WTC11 (cell line): ENCODE data around the gene POLR3A. TPM values are rescaled to one million over a fixed set of nuclear protein-coding genes. Genes with fewer than 3 reads are reported as not detected.

Experiments used
- ATAC-seq: fragments of 200-7000 bp; cut with Tn5 transposase; 2 replicates; pipeline ENCODE4 v1.10.0; 2021; ENCODE audit warnings: mild to moderate bottlenecking, moderate library complexity
- CTCF ChIA-PET: fragments of 300-600 bp; sonication (Branson Sonifier 250); formaldehyde crosslinking; loops from one replicate; lab custom pipeline; 2021; ENCODE audit warnings: antibody characterized with exemption; lab: Charles Lee
- POLR2A ChIA-PET: fragments of 350-600 bp; sonication (Branson Sonifier 250); formaldehyde crosslinking; loops from one replicate; lab custom pipeline; 2021; ENCODE audit warnings: antibody characterized with exemption; lab: Charles Lee
- DNase-seq: peaks from one replicate; pipeline ENCODE4 v3.0.0; 2021; ENCODE audit warnings: low spot score
- H3K27ac Mint-ChIP-seq: 2 replicates; pipeline ENCODE4 v1.8.0; 2021; ENCODE audit warnings: mixed read lengths
- H3K27me3 Mint-ChIP-seq: 2 replicates; pipeline ENCODE4 v1.8.0; 2021; ENCODE audit warnings: low read depth, mild to moderate bottlenecking, moderate library complexity, mixed read lengths
- H3K36me3 Mint-ChIP-seq: 2 replicates; pipeline ENCODE4 v1.8.0; 2021; ENCODE audit warnings: mixed read lengths
- H3K4me1 Mint-ChIP-seq: 2 replicates; pipeline ENCODE4 v1.8.0; 2022; ENCODE audit warnings: mixed read lengths
- H3K4me3 Mint-ChIP-seq: 2 replicates; pipeline ENCODE4 v1.8.0; 2021; ENCODE audit warnings: mild to moderate bottlenecking, moderate library complexity, mixed read lengths
- H3K9me3 Mint-ChIP-seq: 2 replicates; pipeline ENCODE4 v1.8.0; 2021; ENCODE audit warnings: mixed read lengths
- AFF4 ChIP-seq: sonication (generic); formaldehyde crosslinking; IDR thresholded peaks from 2 replicates; pipeline ENCODE4 v1.8.1; 2023; ENCODE audit warnings: mild to moderate bottlenecking, missing genetic modification reagents, borderline replicate concordance
- ATF2 ChIP-seq: sonication (generic); formaldehyde crosslinking; IDR thresholded peaks from 2 replicates; pipeline ENCODE4 v1.8.1; 2022; ENCODE audit warnings: low read depth, missing genetic modification reagents, borderline replicate concordance
- CREM ChIP-seq: sonication (generic); formaldehyde crosslinking; IDR thresholded peaks from 2 replicates; pipeline ENCODE4 v1.8.1; 2022; ENCODE audit warnings: mild to moderate bottlenecking, missing genetic modification reagents, moderate library complexity
- CTCF ChIP-seq: fragments of 200-600 bp; IDR thresholded peaks from 2 replicates; pipeline ENCODE4 v1.8.0; 2022; ENCODE audit warnings: antibody characterized with exemption
- E2F5 ChIP-seq: sonication (generic); formaldehyde crosslinking; IDR thresholded peaks from 2 replicates; pipeline ENCODE4 v1.8.1; 2022; ENCODE audit warnings: mild to moderate bottlenecking, moderate library complexity, missing genetic modification reagents
- ELF4 ChIP-seq: sonication (generic); formaldehyde crosslinking; IDR thresholded peaks from 2 replicates; pipeline ENCODE4 v1.8.1; 2022; ENCODE audit warnings: low read depth, mild to moderate bottlenecking, moderate library complexity, missing genetic modification reagents
- GABPB1 ChIP-seq: sonication (generic); formaldehyde crosslinking; IDR thresholded peaks from 2 replicates; pipeline ENCODE4 v1.8.1; 2023; ENCODE audit warnings: mild to moderate bottlenecking, missing genetic modification reagents
- HMGA2 ChIP-seq: fragments of 250-450 bp; sonication (Bioruptor Pico); IDR thresholded peaks from 2 replicates; pipeline ENCODE4 v1.4.0; 2021; ENCODE audit warnings: mild to moderate bottlenecking, moderate library complexity
- NFATC4 ChIP-seq: fragments of 250-450 bp; sonication (Bioruptor Pico); IDR thresholded peaks from 2 replicates; pipeline ENCODE4 v1.9.0; 2021; ENCODE audit warnings: mild to moderate bottlenecking
- SP1 ChIP-seq: sonication (generic); formaldehyde crosslinking; conservative IDR thresholded peaks from 2 replicates; pipeline ENCODE4 v1.8.1; 2022; ENCODE audit warnings: missing genetic modification reagents
- ZNF423 ChIP-seq: fragments of 250-450 bp; sonication (Bioruptor Pico); IDR thresholded peaks from 2 replicates; pipeline ENCODE4 v2.1.2; 2022; ENCODE audit warnings: mild to moderate bottlenecking, moderate library complexity
- ZNF671 ChIP-seq: fragments of 250-450 bp; sonication (Bioruptor Pico); IDR thresholded peaks from 2 replicates; pipeline ENCODE4 v1.8.0; 2021; ENCODE audit warnings: mild to moderate bottlenecking
- total RNA-seq: library from RNA; stranded (reverse); gene quantifications from 3 replicates; pipeline ENCODE4 v1.2.3, GENCODE V29; 2021

POLR3A gene
- total RNA-seq, 1 experiment from 2014 or later = 32.2 TPM

GRCh38 chr10:77927402-77928246 lies 101.7 kb downstream of the POLR3A start (continued):
- TF ChIP-seq AFF4 (CRISPR knock-in tag) (no peak), GABPB1 (CRISPR knock-in tag) (no peak)

GRCh38 chr10:77926566-77927401 lies 102.5 kb downstream of the POLR3A start, which contains the start of gene DLG5:
TSS of gene DLG5 (minus strand) at chr10:77926755. CDS start at chr10:77926520, 235 bp downstream.
- Mint-ChIP-seq H3K4me1 (peaks cover 42% of the 10 kb centered on the region), H3K27ac (peak within 1 kb of the TSS; percentile 40; the same call in 1 of the 2 replicates), H3K4me3 (peak within 1 kb of the TSS; percentile 69), H3K36me3 (peaks cover 8% of the 10 kb centered on the region), H3K27me3 (peaks cover 8% of the 10 kb centered on the region), H3K9me3 (peaks cover 7% of the 10 kb centered on the region)
- peak; percentile 38 for ATAC-seq
- POLR2A ChIA-PET = interaction anchor here (1.0 to 2.2 kb wide), 2 partner anchors 22 to 46 kb away, joined by 3 to 9 read pairs; no protein-coding TSS in a partner anchor
- peak; percentile 90 for TF ChIP-seq ZNF423 (CRISPR knock-in tag)
- peak; percentile 13; the same call in 1 of the 2 replicates for TF ChIP-seq SP1 (CRISPR knock-in tag)
- TF ChIP-seq HMGA2 = no peak
- DNase-seq = peak; percentile 44
- CTCF ChIA-PET = interaction anchor here (1.0 to 6.4 kb wide), 6 partner anchors 8 to 88 kb away, joined by 3 to 48 read pairs (median 6); no protein-coding TSS in a partner anchor

- peaks cover 8% of the 10 kb centered on the region for H3K27me3 Mint-ChIP-seq
- H3K36me3 Mint-ChIP-seq = peaks cover 8% of the 10 kb centered on the region
- H3K27ac Mint-ChIP-seq = no peak overlapping the region
- ATAC-seq (peak; percentile 44), DNase-seq (peak; percentile 67)
- peak overlapping the region; percentile 66 for H3K4me3 Mint-ChIP-seq
- CTCF ChIA-PET = interaction anchor here (1.0 to 6.4 kb wide), 5 partner anchors 8 to 88 kb away, joined by 3 to 48 read pairs (median 8); no protein-coding TSS in a partner anchor
- peaks cover 49% of the 10 kb centered on the region for H3K4me1 Mint-ChIP-seq
- POLR2A ChIA-PET = interaction anchor here (2.2 kb wide), 1 partner anchor 23 kb away, joined by 9 read pairs; no protein-coding TSS in a partner anchor
- peaks cover 7% of the 10 kb centered on the region for H3K9me3 Mint-ChIP-seq
- TF ChIP-seq ZNF671 (no peak), ATF2 (CRISPR knock-in tag) (no peak), AFF4 (CRISPR knock-in tag) (no peak), NFATC4 (no peak), CTCF (no peak), E2F5 (peak; percentile 57; the same call in 1 of the 2 replicates), ELF4 (CRISPR knock-in tag) (0 out of 2 replicates have a peak, but pooled peaks have one; percentile 33), GABPB1 (CRISPR knock-in tag) (no peak), CREM (CRISPR knock-in tag) (no peak)
These were observed 103.3 kb downstream of the POLR3A start for GRCh38 chr10:77925795-77926565.
